GM12874 (cell line): ENCODE measurements around the gene PPHLN1.

Experiments
- TF ChIP-seq, protein P1 (sequence below): IDR thresholded peaks from 2 replicates; pipeline ENCODE4 v1.5.1; 2011; ENCODE audit warnings: low read depth, mild to moderate bottlenecking, control low read depth, low read length, moderate library complexity; ENCODE audit not compliant: insufficient read depth

PPHLN1 gene

GRCh38 chr12:42382013-42382696 lies 56.2 kb downstream of the PPHLN1 start:
- TF ChIP-seq, protein P1, sequence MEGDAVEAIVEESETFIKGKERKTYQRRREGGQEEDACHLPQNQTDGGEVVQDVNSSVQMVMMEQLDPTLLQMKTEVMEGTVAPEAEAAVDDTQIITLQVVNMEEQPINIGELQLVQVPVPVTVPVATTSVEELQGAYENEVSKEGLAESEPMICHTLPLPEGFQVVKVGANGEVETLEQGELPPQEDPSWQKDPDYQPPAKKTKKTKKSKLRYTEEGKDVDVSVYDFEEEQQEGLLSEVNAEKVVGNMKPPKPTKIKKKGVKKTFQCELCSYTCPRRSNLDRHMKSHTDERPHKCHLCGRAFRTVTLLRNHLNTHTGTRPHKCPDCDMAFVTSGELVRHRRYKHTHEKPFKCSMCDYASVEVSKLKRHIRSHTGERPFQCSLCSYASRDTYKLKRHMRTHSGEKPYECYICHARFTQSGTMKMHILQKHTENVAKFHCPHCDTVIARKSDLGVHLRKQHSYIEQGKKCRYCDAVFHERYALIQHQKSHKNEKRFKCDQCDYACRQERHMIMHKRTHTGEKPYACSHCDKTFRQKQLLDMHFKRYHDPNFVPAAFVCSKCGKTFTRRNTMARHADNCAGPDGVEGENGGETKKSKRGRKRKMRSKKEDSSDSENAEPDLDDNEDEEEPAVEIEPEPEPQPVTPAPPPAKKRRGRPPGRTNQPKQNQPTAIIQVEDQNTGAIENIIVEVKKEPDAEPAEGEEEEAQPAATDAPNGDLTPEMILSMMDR, result no peak

DNA sequence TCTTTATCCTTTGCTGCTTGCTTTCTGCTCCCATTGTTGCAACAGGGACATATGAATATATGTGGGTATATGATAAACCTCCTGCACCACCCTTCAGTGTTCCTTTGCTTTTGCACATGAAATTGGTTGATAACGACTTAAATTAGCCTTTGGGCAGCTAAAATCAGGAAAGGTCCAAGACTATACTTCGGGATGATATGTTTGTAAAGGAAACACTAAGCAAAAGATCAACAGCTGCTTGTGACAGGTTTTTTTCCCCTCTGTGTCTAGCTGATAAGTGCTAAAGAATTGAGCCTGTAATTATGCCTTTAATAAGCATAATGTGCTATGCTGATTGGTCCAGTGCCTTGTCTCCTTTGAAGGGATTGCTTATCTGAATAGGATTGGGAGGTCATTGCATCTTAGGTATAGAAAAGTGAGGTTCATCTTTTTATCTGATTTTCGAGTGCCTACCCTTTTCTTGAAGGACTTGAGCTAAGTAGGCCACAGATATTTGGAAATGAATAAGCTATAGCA lies 59.4 kb downstream of the PPHLN1 start:
- TF ChIP-seq, protein P1, result no peak

DNA sequence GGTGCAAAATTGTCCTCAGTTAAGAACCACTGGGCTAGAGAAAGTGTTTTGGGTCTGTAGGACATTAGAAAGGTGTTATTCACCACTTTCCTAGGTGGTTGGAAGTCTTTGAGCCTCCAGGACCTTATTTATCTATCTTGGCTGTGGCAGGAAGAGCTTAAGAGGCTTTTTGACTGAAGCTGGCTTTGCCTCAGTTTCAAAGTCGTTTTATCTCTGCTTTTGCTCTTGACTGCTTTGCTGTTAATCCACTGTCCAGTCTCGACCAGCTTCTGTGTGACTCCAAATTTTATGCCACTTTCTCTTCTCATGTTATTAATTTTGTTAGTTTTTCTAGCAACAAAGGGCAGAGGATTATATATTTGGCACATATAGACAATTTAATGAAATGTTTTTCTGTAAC lies 60.3 kb downstream of the PPHLN1 start:
- TF ChIP-seq, protein P1, result no peak

- TF ChIP-seq, protein P1, result no peak
Observed at GRCh38 chr12:42394429-42394828, 68.5 kb downstream of the PPHLN1 start.

DNA sequence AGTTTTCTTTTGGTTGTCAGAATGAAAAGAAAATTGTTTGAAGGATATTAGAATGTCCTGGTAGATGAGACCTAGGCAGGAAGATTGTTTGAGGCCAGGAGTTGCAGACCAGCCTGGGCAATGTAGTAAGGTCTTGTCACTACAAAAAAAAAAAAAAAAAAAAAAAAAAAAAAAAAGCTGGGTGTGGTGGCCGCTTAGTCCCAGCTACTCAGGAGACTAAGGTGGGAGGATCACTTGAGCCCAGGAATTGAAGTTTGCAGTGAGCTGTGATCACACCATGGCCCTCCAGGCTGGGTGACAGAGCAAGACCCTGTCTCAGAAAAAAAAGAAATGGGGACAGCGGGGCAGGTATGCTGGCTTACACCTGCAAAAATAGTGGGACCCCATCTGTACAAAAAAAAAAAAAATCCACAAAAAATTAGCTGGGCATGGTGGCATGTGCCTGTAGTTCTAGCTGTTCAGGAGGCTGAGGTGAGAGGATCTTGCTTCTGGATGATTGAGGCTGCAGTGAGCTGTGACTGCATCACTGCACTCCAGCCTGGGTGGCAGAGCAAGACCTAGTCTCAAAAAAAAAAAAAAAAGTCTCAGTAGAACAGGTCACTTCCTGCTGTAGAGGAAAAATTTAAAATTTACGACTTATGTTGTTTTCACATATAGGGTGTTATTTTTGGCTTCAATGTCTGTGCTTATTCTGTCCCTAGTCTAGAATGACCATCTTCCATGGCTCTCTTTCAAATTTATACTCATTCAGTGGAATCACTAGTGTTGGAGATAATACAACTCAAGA lies 70.7 kb downstream of the PPHLN1 start:
- TF ChIP-seq, protein P1, result no peak

GRCh38 chr12:42402821-42403411 lies 76.9 kb downstream of the PPHLN1 start:
- TF ChIP-seq, protein P1, result no peak

DNA sequence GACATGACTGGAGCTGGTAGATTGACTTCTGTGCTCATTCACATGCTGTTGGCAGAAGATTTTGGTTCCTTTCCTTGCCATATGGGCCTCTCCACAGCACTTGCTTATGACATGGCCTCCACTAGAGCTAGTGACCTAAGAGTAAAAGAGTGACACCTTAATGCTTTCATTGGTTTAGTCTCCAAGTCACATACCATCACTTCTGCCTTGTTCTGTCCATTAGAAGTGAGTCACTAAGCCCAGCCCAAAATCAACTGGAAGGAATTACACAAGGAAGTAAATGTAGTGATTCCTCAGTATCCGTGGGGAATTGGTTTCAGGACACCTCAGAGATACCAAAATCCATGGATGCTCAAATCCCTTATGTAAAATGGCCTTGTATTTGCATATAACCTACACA lies 81.3 kb downstream of the PPHLN1 start:
- TF ChIP-seq, protein P1, result no peak
